Measurements from ENCODE around the gene SHISAL2A. TPM values are rescaled to one million over a fixed set of nuclear protein-coding genes. Genes with fewer than 3 reads are reported as not detected.

The SHISAL2A gene
- 0.46 to 0.84 TPM (median 0.50 TPM) in 5 replicates for total RNA-seq (2022; extraction: Qiagen RNA extraction)

GRCh38 chr1:52632732-52633290, at the start of gene SHISAL2A:
TSS of gene SHISAL2A (plus strand) at chr1:52633168. CDS start at chr1:52633494, 326 bp downstream.

GRCh38 chr1:52601991-52602855, 30.7 kb upstream of the SHISAL2A start, which contains the start of gene GPX7:
TSS of gene GPX7 (plus strand) at chr1:52602371. CDS start at chr1:52602410, 39 bp downstream.

GRCh38 chr1:52697795-52698674, 65.1 kb downstream of the SHISAL2A start, which contains the start of gene COA7:
TSS of gene COA7 (minus strand) at chr1:52698347. CDS start at chr1:52698326, 21 bp downstream.

Other genes with a start within 250 kb of the SHISAL2A start
- gene ORC1, start 228.7 kb upstream of the SHISAL2A start, total RNA-seq (2022; extraction: Qiagen RNA extraction), result 22.0 to 27.7 TPM (median 23.6 TPM) in 5 replicates
- 20.3 to 24.3 TPM (median 22.9 TPM) in 5 replicates for gene PRPF38A, start 228.6 kb upstream of the SHISAL2A start, total RNA-seq (2022; extraction: Qiagen RNA extraction)
- gene TUT4, start 80.1 kb upstream of the SHISAL2A start, total RNA-seq (2022; extraction: Qiagen RNA extraction), result 32.1 to 41.3 TPM (median 34.6 TPM) in 5 replicates
- not detected in 5 replicates for gene GPX7, start 30.8 kb upstream of the SHISAL2A start, total RNA-seq (2022; extraction: Qiagen RNA extraction)
- gene COA7, start 65.2 kb downstream of the SHISAL2A start, total RNA-seq (2022; extraction: Qiagen RNA extraction), result 21.6 to 29.3 TPM (median 26.1 TPM) in 5 replicates
- gene ZYG11B, start 93.3 kb downstream of the SHISAL2A start, total RNA-seq (2022; extraction: Qiagen RNA extraction), result 4.8 to 7.0 TPM (median 5.9 TPM) in 5 replicates
- 2.3 to 2.7 TPM (median 2.6 TPM) in 5 replicates for gene ZYG11A, start 209.6 kb downstream of the SHISAL2A start, total RNA-seq (2022; extraction: Qiagen RNA extraction)